HepG2 (cell line): ENCODE measurements around the gene TXNRD2. TPM values are rescaled to one million over a fixed set of nuclear protein-coding genes. Genes with fewer than 3 reads are reported as not detected.

Experiments
- HMGXB4 ChIP-seq, 2 experiments: sonication (generic) in 1 of 2; formaldehyde crosslinking in 1 of 2; IDR thresholded peaks; 2 replicates each; pipeline versions ENCODE4 v1.4.0 to v1.6.1; 2018 to 2020; ENCODE audit warnings: missing genetic modification reagents in 2 of 2, borderline replicate concordance in 1 of 2, low read depth in 1 of 2, mild to moderate bottlenecking in 1 of 2, missing biosample characterization in 1 of 2
- NCOA5 ChIP-seq: sonication (generic); formaldehyde crosslinking; IDR thresholded peaks from 2 replicates; pipeline ENCODE4 v1.4.0; 2020; ENCODE audit warnings: missing genetic modification reagents
- U2AF1 ChIP-seq: fragments of 200-400 bp; formaldehyde crosslinking; optimal IDR thresholded peaks from 2 replicates; pipeline ENCODE3; 2017; ENCODE audit warnings: mild to moderate bottlenecking, low read depth, low read length
- ZNF18 ChIP-seq: sonication (generic); formaldehyde crosslinking; IDR thresholded peaks from 2 replicates; pipeline ENCODE4 v1.8.0; 2022; ENCODE audit warnings: mild to moderate bottlenecking, missing genetic modification reagents; ENCODE audit not compliant: insufficient replicate concordance
- ZNF703 ChIP-seq: sonication (generic); formaldehyde crosslinking; IDR thresholded peaks from 2 replicates; pipeline ENCODE4 v1.5.1; 2020; ENCODE audit warnings: missing genetic modification reagents, mild to moderate bottlenecking, moderate library complexity, borderline replicate concordance
- polyA plus RNA-seq, 8 experiments: library from polyadenylated mRNA; depleted of rRNA in 3 of 8; stranded (reverse) in 7 of 8; unstranded in 1 of 8; fragments of >200 nt; fragmentation: Illumina TruSeq in 4 of 8; extraction: Trizol in 4 of 8; gene quantifications; 2 replicates each; pipeline versions ENCODE4 v1.2.1 to v1.2.3, GENCODE V29; 2011 to 2016; ENCODE audit warnings: low read depth in 4 of 8, missing spikeins in 1 of 8, mixed read lengths in 1 of 8; ENCODE audit not compliant: insufficient read depth in 1 of 8
- total RNA-seq, 5 experiments: library from RNA; depleted of rRNA; stranded (reverse); fragments of >200 nt; fragmentation: Illumina TruSeq; extraction: Trizol; gene quantifications; 2 replicates each; pipeline ENCODE4 v1.2.3, GENCODE V29; 2016; ENCODE audit warnings: low read depth in 1 of 5
- TF ChIP-seq, protein P1 (sequence below): sonication (generic); formaldehyde crosslinking; IDR thresholded peaks from 2 replicates; pipeline ENCODE4 v1.5.0; 2020; ENCODE audit warnings: mild to moderate bottlenecking, missing genetic modification reagents, moderate library complexity
- TF ChIP-seq, protein P2 (sequence below): sonication (generic); formaldehyde crosslinking; IDR thresholded peaks from 2 replicates; pipeline ENCODE4 v1.5.0; 2020; ENCODE audit warnings: mild to moderate bottlenecking, missing genetic modification reagents
- TF ChIP-seq, protein P3 (sequence below): sonication (generic); formaldehyde crosslinking; IDR thresholded peaks from 2 replicates; pipeline ENCODE4 v1.4.0; 2020; ENCODE audit warnings: mild to moderate bottlenecking, missing genetic modification reagents
- TF ChIP-seq, protein P4 (sequence below), 2 experiments: fragments of 450-650 bp in 1 of 2; sonication (generic) in 1 of 2; formaldehyde crosslinking; IDR thresholded peaks; 2 replicates each; pipeline versions ENCODE4 v1.5.0 to v1.8.0; 2020 to 2022; ENCODE audit warnings: mild to moderate bottlenecking in 1 of 2, missing genetic modification reagents in 1 of 2
- TF ChIP-seq, protein P5 (sequence below): sonication (generic); formaldehyde crosslinking; IDR thresholded peaks from 2 replicates; pipeline ENCODE4 v1.4.0; 2020; ENCODE audit warnings: low read depth, mild to moderate bottlenecking, missing genetic modification reagents

The TXNRD2 gene
- total and polyA plus RNA-seq, 2 of the 13 experiments (the other 11 are each of a cell fraction or from before 2014, with no cell fraction given), result 17.5 to 18.6 TPM

DNA sequence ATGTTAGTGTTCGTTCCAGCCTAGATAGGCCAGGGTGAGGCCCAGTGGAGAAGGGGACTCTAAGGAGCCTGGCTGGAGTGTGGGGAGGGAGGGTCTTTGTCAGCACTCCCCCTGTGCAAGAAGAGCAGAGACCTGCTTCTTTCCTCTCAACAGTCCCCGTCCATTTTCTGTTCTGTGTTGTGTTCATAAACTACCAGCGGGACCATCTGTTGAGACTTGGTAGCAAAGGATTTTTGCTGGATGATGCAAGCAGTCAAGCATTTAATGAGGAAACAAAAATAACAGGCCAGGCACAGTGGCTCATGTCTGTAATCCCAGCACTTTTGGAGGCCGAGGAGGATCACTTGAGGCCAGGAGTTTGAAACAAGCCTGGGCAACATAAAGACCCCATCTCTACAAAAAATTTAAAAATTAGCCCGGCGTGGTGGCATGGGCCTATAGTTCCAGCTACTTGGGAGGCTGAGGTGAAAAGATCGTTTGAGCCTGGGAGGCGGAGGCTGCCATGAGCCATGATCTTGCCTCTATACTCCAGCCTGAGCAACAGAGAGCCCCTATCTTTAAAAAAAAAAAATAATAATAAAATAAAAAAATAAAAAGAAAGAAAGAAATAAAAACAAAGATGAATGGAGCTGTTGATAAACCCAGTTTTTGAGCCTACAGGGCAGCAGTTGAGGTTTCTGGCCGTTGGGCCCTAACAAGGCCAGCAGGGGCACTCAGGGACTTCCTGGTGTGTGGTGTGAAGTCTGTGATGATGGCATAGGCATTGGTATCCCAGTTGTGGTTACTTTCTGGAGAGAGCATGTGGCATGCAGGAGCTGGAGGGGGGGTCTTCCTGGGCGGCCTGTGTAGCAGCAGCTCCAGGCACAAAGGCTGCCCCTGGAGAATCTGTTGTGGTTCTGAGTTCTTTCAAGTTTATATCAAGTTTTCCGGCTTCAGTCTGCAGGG lies 1.7 kb upstream of the TXNRD2 start (continued):
- TF ChIP-seq HMGXB4 (CRISPR knock-in tag; IDR thresholded peaks at IDR 0.05; ENCODE audit: borderline replicate concordance in 1 of 2, low read depth in 1 of 2), result peak in 1 of 2 experiments; percentile 28; a peak in 1 of 4 replicates
- TF ChIP-seq, protein P1, sequence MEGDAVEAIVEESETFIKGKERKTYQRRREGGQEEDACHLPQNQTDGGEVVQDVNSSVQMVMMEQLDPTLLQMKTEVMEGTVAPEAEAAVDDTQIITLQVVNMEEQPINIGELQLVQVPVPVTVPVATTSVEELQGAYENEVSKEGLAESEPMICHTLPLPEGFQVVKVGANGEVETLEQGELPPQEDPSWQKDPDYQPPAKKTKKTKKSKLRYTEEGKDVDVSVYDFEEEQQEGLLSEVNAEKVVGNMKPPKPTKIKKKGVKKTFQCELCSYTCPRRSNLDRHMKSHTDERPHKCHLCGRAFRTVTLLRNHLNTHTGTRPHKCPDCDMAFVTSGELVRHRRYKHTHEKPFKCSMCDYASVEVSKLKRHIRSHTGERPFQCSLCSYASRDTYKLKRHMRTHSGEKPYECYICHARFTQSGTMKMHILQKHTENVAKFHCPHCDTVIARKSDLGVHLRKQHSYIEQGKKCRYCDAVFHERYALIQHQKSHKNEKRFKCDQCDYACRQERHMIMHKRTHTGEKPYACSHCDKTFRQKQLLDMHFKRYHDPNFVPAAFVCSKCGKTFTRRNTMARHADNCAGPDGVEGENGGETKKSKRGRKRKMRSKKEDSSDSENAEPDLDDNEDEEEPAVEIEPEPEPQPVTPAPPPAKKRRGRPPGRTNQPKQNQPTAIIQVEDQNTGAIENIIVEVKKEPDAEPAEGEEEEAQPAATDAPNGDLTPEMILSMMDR (CRISPR knock-in tag), result peak; percentile 23; the same call in 1 of the 2 replicates
- TF ChIP-seq, protein P2, sequence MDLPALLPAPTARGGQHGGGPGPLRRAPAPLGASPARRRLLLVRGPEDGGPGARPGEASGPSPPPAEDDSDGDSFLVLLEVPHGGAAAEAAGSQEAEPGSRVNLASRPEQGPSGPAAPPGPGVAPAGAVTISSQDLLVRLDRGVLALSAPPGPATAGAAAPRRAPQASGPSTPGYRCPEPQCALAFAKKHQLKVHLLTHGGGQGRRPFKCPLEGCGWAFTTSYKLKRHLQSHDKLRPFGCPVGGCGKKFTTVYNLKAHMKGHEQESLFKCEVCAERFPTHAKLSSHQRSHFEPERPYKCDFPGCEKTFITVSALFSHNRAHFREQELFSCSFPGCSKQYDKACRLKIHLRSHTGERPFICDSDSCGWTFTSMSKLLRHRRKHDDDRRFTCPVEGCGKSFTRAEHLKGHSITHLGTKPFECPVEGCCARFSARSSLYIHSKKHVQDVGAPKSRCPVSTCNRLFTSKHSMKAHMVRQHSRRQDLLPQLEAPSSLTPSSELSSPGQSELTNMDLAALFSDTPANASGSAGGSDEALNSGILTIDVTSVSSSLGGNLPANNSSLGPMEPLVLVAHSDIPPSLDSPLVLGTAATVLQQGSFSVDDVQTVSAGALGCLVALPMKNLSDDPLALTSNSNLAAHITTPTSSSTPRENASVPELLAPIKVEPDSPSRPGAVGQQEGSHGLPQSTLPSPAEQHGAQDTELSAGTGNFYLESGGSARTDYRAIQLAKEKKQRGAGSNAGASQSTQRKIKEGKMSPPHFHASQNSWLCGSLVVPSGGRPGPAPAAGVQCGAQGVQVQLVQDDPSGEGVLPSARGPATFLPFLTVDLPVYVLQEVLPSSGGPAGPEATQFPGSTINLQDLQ (CRISPR knock-in tag), result peak; percentile 21; the same call in 1 of the 2 replicates
- TF ChIP-seq, protein P3, sequence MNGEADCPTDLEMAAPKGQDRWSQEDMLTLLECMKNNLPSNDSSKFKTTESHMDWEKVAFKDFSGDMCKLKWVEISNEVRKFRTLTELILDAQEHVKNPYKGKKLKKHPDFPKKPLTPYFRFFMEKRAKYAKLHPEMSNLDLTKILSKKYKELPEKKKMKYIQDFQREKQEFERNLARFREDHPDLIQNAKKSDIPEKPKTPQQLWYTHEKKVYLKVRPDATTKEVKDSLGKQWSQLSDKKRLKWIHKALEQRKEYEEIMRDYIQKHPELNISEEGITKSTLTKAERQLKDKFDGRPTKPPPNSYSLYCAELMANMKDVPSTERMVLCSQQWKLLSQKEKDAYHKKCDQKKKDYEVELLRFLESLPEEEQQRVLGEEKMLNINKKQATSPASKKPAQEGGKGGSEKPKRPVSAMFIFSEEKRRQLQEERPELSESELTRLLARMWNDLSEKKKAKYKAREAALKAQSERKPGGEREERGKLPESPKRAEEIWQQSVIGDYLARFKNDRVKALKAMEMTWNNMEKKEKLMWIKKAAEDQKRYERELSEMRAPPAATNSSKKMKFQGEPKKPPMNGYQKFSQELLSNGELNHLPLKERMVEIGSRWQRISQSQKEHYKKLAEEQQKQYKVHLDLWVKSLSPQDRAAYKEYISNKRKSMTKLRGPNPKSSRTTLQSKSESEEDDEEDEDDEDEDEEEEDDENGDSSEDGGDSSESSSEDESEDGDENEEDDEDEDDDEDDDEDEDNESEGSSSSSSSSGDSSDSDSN, result peak; percentile 33
- TF ChIP-seq, protein P4, sequence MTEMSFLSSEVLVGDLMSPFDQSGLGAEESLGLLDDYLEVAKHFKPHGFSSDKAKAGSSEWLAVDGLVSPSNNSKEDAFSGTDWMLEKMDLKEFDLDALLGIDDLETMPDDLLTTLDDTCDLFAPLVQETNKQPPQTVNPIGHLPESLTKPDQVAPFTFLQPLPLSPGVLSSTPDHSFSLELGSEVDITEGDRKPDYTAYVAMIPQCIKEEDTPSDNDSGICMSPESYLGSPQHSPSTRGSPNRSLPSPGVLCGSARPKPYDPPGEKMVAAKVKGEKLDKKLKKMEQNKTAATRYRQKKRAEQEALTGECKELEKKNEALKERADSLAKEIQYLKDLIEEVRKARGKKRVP (CRISPR knock-in tag; IDR thresholded peaks at IDR 0.05), result peak in 1 of 2 experiments; percentile 94; a peak in 2 of 4 replicates
- TF ChIP-seq, protein P5, sequence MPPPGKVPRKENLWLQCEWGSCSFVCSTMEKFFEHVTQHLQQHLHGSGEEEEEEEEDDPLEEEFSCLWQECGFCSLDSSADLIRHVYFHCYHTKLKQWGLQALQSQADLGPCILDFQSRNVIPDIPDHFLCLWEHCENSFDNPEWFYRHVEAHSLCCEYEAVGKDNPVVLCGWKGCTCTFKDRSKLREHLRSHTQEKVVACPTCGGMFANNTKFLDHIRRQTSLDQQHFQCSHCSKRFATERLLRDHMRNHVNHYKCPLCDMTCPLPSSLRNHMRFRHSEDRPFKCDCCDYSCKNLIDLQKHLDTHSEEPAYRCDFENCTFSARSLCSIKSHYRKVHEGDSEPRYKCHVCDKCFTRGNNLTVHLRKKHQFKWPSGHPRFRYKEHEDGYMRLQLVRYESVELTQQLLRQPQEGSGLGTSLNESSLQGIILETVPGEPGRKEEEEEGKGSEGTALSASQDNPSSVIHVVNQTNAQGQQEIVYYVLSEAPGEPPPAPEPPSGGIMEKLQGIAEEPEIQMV (CRISPR knock-in tag), result no peak
- no peak for TF ChIP-seq ZNF703 (CRISPR knock-in tag)
- peak; percentile 11 for TF ChIP-seq ZNF18 (CRISPR knock-in tag)
- TF ChIP-seq U2AF1, result no peak
- no peak for TF ChIP-seq NCOA5 (CRISPR knock-in tag)
